ENCODE results near the gene LHX4.

- no peak for TF ChIP-seq CTCF (conservative IDR thresholded peaks at IDR 0.05; ENCODE audit: low read depth, low read length)
- TF ChIP-seq FOS (IDR thresholded peaks at IDR 0.05; ENCODE audit: low read depth, low read length): no peak
- no peak for TF ChIP-seq POLR2A (IDR thresholded peaks at IDR 0.05; ENCODE audit: low read depth, low read length)
- no peak for TF ChIP-seq SMC3 (IDR thresholded peaks at IDR 0.05; ENCODE audit: low read depth, low read length)
- TF ChIP-seq CEBPB (IDR thresholded peaks at IDR 0.05; ENCODE audit: low read depth, low read length): no peak
- no peak for TF ChIP-seq ELK1 (IDR thresholded peaks at IDR 0.05; ENCODE audit: borderline replicate concordance, low read depth, low read length)
- TF ChIP-seq MXI1 (IDR thresholded peaks at IDR 0.05; ENCODE audit: borderline replicate concordance, low read depth, low read length): no peak
- TF ChIP-seq MAZ (IDR thresholded peaks at IDR 0.05; ENCODE audit: borderline replicate concordance, low read depth, low read length): no peak
- no peak for TF ChIP-seq RCOR1 (IDR thresholded peaks at IDR 0.05; ENCODE audit: insufficient replicate concordance, low read length)
- TF ChIP-seq MAFK (IDR thresholded peaks at IDR 0.05; ENCODE audit: low read depth, low read length): no peak
- no peak for TF ChIP-seq RFX5 (IDR thresholded peaks at IDR 0.05; ENCODE audit: low read depth, low read length)
- TF ChIP-seq RAD21 (IDR thresholded peaks at IDR 0.05; ENCODE audit: low read length): no peak
- TF ChIP-seq NFE2L2 (IDR thresholded peaks at IDR 0.05; ENCODE audit: low read depth, low read length): no peak
- no peak for TF ChIP-seq CHD1 (IDR thresholded peaks at IDR 0.05; ENCODE audit: low read depth, low read length)
Measured at GRCh38 chr1:180241716-180242544, 11.9 kb downstream of the LHX4 start.

All from IMR-90 (cell line).